GM19351 (cell line): ENCODE measurements around the gene MFAP4.

ENCODE experiments used
- ATAC-seq: cut with Tn5 transposase; IDR thresholded peaks from one replicate; pipeline ENCODE4 v1.9.1; 2021; ENCODE audit warnings: mild to moderate bottlenecking, moderate library complexity; ENCODE audit not compliant: unreplicated experiment

The MFAP4 gene

GRCh38 chr17:19410875-19411620 is 24.1 kb upstream of the MFAP4 start, which contains the start of gene RNF112:
Gene RNF112 (plus strand): TSS chr17:19411232. CDS start chr17:19411409, 177 bp downstream.
- ATAC-seq = no peak

DNA sequence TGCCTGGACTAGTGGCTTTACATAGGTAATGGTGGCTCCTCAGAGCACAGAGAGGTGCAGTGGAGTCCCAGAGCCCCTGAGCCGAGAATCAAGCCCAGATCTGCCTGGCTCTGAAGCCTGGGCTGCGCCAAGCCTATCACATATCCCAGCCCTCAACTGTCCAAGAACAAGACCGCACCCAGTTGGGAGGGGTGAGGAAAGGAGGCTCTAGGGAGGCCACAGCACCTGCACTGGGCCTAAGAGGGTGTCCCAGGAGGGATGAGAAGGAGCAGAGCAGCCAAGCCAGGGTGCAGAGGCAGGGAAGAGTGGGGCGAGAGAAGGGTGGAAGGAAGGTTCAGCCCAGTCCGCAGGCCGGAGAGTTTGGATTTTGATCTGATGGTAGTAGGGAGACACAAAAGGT is 23.1 kb upstream of the MFAP4 start:
- no peak for ATAC-seq

DNA sequence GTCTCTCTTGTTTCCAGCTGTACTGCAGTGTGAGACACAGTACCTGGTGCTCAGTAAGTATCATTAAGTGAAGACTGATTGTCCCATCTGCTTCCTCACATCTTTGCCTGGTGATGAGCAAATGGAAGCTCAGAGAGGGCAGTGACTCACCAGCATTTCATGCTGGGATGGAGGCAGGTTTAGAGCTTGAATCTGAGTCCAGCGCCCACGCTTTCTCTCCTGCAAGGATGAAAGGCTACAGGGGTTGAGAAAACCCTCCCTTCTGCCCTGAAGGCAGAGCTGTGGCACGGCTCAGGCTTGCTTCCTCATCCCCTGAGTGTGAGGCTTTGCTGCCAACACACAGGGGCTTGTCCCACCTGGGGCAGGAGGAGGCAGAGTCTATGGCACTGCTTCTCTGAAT is 22.5 kb upstream of the MFAP4 start:
- no peak for ATAC-seq

- no peak for ATAC-seq
Observed at GRCh38 chr17:19409066-19409465, 22.1 kb upstream of the MFAP4 start.

GRCh38 chr17:19408346-19408710 is 21.3 kb upstream of the MFAP4 start:
- ATAC-seq = no peak

DNA sequence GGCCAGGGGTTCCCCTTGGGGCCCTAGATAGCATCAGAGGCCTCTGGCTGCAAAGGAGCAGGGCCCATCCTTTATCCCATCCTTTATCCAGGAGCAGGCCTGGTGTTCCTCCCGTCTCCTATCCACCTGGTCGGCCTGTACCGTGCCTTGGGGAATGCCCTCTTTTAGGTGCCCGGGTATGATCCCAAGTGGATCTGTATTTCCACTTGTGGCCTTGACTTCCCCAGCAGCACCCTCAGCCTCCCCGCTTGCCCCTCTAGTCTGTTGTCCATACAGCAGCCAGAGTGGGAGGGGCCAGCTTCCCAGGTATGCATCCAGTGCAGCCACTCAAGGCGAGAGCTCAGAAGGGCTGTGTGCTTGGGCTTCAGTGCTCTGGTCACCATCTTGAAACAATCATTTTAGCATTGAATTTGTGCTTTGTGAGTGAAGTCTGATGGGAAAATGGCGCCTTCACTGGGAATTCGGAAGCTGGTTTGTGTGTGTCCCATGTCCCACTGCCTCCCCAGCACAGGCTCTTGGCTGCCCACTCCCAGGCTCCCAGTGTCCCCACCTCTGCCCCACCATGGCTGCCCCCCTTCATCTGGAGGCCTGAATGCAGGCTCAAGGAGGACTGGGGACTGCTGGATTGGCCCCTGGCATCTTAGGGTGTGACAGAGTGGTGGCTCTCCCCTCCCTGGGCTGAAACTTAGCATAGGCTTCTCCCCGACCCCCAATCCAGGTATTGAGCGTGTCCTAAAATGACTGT is 20.8 kb upstream of the MFAP4 start:
- no peak for ATAC-seq

DNA sequence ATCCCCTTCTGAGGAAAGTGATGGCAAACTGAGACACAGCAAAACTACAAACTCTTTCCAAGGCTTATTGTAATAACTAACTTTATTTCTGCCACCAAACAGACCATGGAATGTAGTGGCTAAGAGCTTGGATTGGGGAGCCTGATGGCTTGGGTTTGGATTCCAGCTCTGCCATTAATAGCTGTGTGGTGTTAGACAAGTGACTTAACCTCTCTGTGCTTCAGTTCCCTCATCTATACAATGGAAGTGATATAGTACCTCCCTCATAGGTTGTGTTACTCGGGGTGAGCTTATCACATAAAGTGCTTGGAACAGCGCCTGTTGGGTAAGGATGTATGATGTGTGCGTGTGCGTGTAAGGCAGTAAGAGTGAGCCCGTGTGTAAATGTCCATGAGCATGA is 18.1 kb upstream of the MFAP4 start:
- ATAC-seq = no peak

DNA sequence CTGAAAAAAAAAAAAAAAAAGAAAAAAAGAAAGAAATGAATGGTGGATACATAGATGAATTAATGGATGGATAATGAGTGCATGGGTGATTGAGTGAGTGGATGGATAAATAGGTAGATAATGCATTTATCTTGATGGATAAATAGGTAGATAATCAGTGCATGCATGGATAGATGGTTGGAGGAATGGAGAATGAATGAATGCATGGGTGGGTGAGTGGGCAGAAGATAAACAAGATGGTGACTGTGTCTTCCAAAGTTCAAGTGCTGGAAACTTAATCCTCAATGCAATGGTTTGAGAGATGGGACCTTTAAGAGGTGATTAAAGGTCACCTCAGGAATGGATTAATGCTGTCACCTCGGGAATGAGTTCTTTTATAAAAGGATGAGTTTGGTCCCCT is 17.3 kb upstream of the MFAP4 start:
- ATAC-seq = no peak

DNA sequence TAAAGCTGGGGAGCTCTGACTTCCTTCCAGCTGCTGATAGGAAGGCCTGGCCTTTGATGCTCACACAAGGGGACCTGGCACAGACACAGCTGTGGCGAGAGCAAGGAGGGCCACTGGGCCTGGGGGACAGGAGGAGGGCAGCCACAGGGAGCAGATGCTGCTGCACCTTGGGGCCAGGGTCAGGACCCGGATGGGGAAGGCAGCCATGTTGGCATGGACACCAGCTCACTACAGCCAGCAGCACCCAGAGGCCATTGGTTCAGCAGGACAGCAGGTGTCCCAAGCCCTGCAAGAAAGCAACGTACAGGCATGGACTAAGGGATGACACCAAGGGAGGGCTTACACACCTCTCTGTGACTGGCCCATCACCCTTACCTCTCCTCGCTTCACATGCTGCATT is 16.0 kb upstream of the MFAP4 start:
- ATAC-seq = no peak

DNA sequence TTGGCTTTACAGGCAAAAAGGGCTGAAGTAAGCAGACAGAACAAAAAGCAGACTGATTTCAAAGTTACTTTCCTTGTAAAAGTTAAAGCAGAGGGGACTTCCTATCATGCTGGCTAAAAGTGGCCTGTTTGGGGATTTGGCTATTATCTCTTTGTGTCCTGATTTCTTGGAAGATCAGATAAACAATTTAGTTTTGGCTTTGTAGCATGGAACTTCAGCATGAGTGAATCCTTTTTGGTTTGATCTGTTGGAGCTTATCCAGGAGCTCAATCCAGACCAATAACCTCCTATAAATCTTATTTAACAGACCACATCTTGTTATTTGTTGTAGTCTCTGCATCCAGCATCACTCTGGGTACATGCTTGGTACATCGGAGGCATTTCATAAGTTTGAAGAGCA is 15.2 kb upstream of the MFAP4 start:
- ATAC-seq = no peak

DNA sequence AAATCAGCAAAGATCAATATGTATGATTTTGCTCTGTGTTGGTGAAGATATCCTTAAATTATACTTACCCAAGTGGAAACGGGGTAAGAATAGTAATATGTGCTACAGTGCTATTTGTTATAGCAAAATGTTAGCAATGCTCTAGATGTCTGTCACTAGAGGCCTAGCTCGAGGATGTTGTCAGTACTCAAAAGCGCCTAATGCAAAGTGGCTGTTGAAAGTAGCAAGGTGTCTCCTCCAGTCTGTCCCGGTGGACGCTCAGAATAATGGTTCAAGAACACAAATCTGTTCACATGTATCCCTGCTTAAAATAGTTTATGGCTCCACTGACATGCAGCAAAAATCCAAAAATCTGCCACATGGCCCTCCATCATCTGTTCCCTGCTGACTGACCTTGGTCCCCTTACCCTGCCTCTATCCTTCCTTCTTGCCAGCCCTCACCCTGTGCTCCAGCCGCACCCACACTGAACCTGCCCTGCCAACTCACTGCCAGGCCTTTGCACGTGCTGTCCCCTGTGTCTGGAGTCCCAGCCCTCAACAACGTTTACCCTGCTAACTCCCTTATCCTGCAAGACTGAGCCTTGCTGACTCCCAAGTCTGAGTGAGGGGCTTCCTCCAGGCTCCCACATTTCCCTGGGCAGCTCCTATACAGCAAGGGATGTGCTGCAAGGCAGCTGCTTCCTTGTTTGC is 14.5 kb upstream of the MFAP4 start:
- ATAC-seq = no peak

GRCh38 chr17:19399750-19400450 is 12.9 kb upstream of the MFAP4 start:
- no peak for ATAC-seq

DNA sequence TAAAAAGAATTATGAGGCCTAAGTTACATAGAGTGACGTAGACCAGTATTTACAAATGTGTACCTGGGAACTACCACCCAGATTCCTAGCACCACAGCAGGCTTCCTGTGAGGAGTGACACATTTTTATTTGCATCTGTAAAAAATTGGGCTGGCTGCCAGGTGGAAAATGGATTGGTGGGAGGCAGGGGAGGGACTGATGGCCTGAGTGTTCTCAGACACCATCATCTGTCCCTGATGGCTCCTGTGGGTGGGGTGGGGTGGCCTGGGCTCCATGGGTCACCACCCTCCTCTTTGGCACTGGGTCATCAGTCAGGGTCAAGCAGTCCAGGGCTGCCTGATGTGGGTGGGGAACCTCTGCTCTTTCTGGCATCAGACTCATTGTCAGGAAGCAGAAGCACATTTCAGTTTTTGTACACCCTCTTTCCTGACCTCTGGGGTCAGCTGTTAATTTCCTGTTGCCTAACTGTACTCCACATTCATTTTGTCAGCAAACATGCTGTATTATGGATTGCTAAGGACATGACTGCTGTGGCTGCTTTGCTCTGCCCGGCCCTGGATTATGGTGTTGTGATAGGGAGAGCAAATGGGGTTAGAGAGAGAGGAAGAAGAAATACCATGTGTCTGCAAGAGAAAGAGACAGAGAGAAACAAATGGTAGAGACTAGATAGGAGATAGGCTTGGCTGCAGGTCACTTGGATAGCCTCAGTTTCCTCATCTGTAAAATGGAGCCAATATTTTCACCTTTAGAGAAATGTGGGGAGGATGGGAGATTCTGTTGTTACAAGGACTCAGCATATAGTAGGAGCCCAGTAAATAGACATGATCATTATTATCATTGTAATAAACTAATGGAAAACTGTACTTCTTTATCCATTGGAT is 11.6 kb upstream of the MFAP4 start:
- ATAC-seq = no peak

DNA sequence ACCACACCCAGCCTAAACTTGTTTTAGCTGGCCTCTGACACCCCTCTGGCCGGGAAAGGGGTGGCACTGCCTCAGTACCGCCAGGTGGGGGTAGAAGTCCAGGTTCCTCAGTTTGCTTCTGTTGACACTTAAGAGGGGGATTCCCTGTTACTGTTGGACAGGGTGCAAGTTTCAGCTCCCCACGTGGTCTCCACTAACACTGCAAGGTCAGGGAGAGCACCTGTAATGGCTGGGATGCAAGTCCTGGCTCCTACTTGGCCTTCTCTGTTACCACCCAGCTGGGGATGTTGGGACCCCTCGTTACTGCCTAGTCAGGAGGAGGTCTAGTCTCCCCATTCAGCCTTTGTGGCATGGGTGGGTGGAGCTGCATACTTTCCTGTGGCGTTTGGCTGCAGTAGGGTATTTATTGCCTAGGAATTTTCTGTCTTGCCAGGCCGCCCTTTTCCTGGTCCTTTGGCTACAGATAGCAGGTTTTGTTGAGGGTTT is 10.6 kb upstream of the MFAP4 start:
- no peak for ATAC-seq

GRCh38 chr17:19392303-19392702 is 5.3 kb upstream of the MFAP4 start:
- no peak for ATAC-seq

DNA sequence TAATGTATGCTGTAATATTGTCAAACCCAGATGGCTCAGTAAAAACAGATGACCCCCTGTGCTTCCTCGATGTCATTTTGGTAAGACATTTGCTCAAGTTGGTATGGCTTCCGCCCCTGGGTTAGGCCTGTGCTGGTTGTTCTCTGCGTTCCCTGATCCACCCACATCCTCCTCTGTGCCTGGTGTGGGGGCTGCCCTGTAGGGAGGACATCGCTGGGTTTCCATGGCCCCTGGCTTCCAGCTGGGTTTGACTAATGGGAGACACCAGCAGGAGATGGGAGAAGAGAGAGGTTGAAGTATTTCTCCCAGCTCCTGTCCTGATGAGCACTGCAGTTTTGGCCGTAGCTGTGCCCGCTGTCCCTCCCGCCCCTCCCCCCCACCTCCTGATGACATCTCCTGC is 4.4 kb upstream of the MFAP4 start:
- no peak for ATAC-seq

- no peak for ATAC-seq
Observed at GRCh38 chr17:19390951-19391350, 4.0 kb upstream of the MFAP4 start.

- ATAC-seq = no peak
Observed at GRCh38 chr17:19388791-19389785, 2.1 kb upstream of the MFAP4 start.

DNA sequence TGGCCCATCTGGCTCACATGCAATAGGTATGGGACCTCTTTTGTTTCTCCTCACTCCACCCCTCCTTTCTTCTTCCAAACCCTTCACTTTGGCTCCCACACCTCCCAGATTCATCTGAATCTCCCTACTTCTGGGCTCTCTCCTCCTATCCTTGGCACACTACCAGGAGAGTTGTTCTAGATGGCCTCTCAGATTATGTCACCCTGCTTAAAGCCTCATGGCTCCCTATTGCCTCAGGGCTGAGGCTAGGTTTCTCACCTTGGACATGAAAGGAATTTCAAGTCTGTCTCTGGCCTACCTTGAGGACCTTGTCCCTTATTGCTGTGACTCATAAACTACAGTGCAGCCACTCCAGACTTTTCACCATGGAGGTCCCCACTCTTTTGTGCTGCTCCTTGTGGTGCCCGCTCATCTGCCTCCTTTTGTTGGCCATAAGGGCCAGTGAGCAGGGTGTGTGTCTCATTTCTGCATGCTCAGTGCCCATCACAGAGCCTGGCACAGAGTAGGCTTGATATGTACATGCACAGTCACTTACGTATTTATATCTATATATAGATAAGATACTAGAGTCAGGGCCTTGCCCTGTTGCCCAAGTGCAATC is 1.0 kb upstream of the MFAP4 start:
- no peak for ATAC-seq
